ENCODE measurements around the gene SOX12.

DNA sequence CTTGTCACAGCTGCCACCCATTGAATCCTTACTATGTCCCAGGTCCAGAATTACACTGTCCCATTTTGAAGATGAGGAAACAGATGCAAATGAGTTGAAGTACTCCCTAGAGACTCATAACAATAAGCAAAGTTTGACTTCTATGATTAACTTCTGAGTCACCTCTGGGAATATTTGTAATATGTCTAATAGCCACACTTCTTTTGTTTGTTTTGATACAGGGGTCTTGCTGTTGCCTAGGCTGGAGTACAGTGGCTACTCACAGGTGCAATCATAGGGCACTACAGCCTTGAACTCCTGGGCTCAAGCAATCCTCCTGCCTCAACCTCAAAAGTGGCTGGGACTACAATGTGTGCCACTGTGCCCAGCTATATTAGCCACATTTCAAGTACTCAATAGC, 11.4 kb upstream of the SOX12 start:
- TF ChIP-seq CTCF (IDR thresholded peaks at IDR 0.05; ENCODE audit: poor library complexity): no peak
- no peak for TF ChIP-seq EZH2phosphoT487 (IDR thresholded peaks at IDR 0.05; ENCODE audit: low read depth, severe bottlenecking, unreplicated experiment)
- TF ChIP-seq EZH2 (IDR thresholded peaks at IDR 0.05; ENCODE audit: borderline replicate concordance): no peak

Measured in hepatocyte (in vitro differentiated cells).